Pons (tissue), 1 donor: ENCODE measurements around the gene MROH8.

Source experiments
- DNase-seq: peaks from one replicate; pipeline ENCODE4 v3.0.0-alpha.2; 2016; ENCODE audit warnings: low spot score

Gene MROH8

GRCh38 chr20:37178839-37179682 is at the start of gene MROH8, which contains the start of gene RPN2:
TSS of gene MROH8 (minus strand) at chr20:37179548.
TSS of gene RPN2 (plus strand) at chr20:37179330. CDS start at chr20:37179357, 27 bp downstream.
- peak; percentile 96 for DNase-seq

GRCh38 chr20:37228656-37229055 is 49.3 kb upstream of the MROH8 start:
- no peak for DNase-seq

GRCh38 chr20:37228082-37228481 is 48.7 kb upstream of the MROH8 start:
- no peak for DNase-seq

GRCh38 chr20:37226889-37227288 is 47.5 kb upstream of the MROH8 start:
- DNase-seq = no peak

GRCh38 chr20:37225146-37225545 is 45.8 kb upstream of the MROH8 start:
- DNase-seq = no peak

- peak; percentile 79 for DNase-seq
These were observed 43.7 kb upstream of the MROH8 start for GRCh38 chr20:37223053-37223452.

GRCh38 chr20:37222086-37222485 is 42.7 kb upstream of the MROH8 start:
- DNase-seq = no peak

- DNase-seq = no peak
These were observed 41.4 kb upstream of the MROH8 start for GRCh38 chr20:37220731-37221130.

GRCh38 chr20:37219751-37220668 is 40.7 kb upstream of the MROH8 start:
- DNase-seq = no peak

- no peak for DNase-seq
These were observed 39.6 kb upstream of the MROH8 start for GRCh38 chr20:37218976-37219375.

GRCh38 chr20:37218441-37218840 is 39.1 kb upstream of the MROH8 start:
- DNase-seq = no peak

- no peak for DNase-seq
These were observed 30.4 kb upstream of the MROH8 start for GRCh38 chr20:37209661-37210314.

GRCh38 chr20:37209193-37209592 is 29.8 kb upstream of the MROH8 start:
- no peak for DNase-seq

GRCh38 chr20:37207171-37207570 is 27.8 kb upstream of the MROH8 start:
- DNase-seq = no peak

GRCh38 chr20:37205794-37206193 is 26.4 kb upstream of the MROH8 start:
- DNase-seq = no peak

GRCh38 chr20:37205130-37205529 is 25.8 kb upstream of the MROH8 start:
- no peak for DNase-seq

GRCh38 chr20:37204056-37204455 is 24.7 kb upstream of the MROH8 start:
- no peak for DNase-seq

GRCh38 chr20:37202267-37202943 is 23.1 kb upstream of the MROH8 start:
- peak; percentile 46 for DNase-seq

GRCh38 chr20:37201827-37202162 is 22.4 kb upstream of the MROH8 start:
- DNase-seq = no peak

- no peak for DNase-seq
These were observed 21.8 kb upstream of the MROH8 start for GRCh38 chr20:37200926-37201826.

GRCh38 chr20:37200376-37200775 is 21.0 kb upstream of the MROH8 start:
- DNase-seq = no peak
